ENCODE results near the gene ADAM10. TPM values are rescaled to one million over a fixed set of nuclear protein-coding genes. Genes with fewer than 3 reads are reported as not detected.

The ADAM10 gene
- polyA plus RNA-seq, 1 donor (not counting 4 experiments of a cell fraction or from before 2014, with no cell fraction given) = 198 TPM

- DNase-seq (ENCODE audit: low read depth, low spot score) = no peak
- no peak for FAIRE-seq
- Histone ChIP-seq H3K9me3 (ENCODE audit: control insufficient read depth, low read depth, low read length) (no peaks in the 10 kb centered on the region), H3K9ac (ENCODE audit: control insufficient read depth, extremely low read depth, insufficient read depth, low read length) (no peak overlapping the region), H3K79me2 (ENCODE audit: control insufficient read depth, insufficient read depth, low read length) (no peaks in the 10 kb centered on the region), H2AFZ (ENCODE audit: control insufficient read depth, low read length) (no peak overlapping the region), H3K4me3 (ENCODE audit: control insufficient read depth in 2 of 3, extremely low read depth in 1 of 3, insufficient read depth in 2 of 3, low read depth in 1 of 3, low read length in 3 of 3) (no peak overlapping the region), H3K4me1 (ENCODE audit: control insufficient read depth, extremely low read depth, insufficient read depth, low read length) (no peaks in the 10 kb centered on the region), H3K36me3 (ENCODE audit: control insufficient read depth in 2 of 2, extremely low read depth in 1 of 2, insufficient read depth in 2 of 2, low read length in 2 of 2) (no peaks in the 10 kb centered on the region), H3K27ac (ENCODE audit: control insufficient read depth, insufficient read depth, low read length) (no peak overlapping the region), H3K9me1 (ENCODE audit: control insufficient read depth, extremely low read depth, insufficient read depth, low read length) (no peaks in the 10 kb centered on the region), H3K27me3 (ENCODE audit: control insufficient read depth, extremely low read depth, insufficient read depth, low read length) (no peaks in the 10 kb centered on the region), H3K4me2 (ENCODE audit: control insufficient read depth, extremely low read depth, insufficient read depth, low read depth, low read length) (no peak overlapping the region), H4K20me1 (ENCODE audit: control insufficient read depth, extremely low read depth, insufficient read depth, low read length) (no peaks in the 10 kb centered on the region)
- dilution Hi-C loops (cut with MboI; ENCODE audit: extremely low pct_ligation_motif_present, low sequenced_read_pairs) = no loop called here
- TF ChIP-seq EZH2 (IDR thresholded peaks at IDR 0.05; ENCODE audit: low read length) = no peak
- no peak for TF ChIP-seq CTCF (optimal IDR thresholded peaks at IDR 0.05 in 1 of 3, IDR thresholded peaks at IDR 0.05 in 1 of 3, conservative IDR thresholded peaks at IDR 0.05 in 1 of 3; ENCODE audit: extremely low read depth in 1 of 3, insufficient read depth in 2 of 3, low read length in 3 of 3)
These were observed 172.8 kb downstream of the ADAM10 start for GRCh38 chr15:58576657-58577056.

- TF ChIP-seq EZH2 (IDR thresholded peaks at IDR 0.05; ENCODE audit: low read length) (no peak), CTCF (optimal IDR thresholded peaks at IDR 0.05 in 1 of 3, IDR thresholded peaks at IDR 0.05 in 1 of 3, conservative IDR thresholded peaks at IDR 0.05 in 1 of 3; ENCODE audit: extremely low read depth in 1 of 3, insufficient read depth in 2 of 3, low read length in 3 of 3) (no peak)
- Histone ChIP-seq H3K4me2 (ENCODE audit: control insufficient read depth, extremely low read depth, insufficient read depth, low read depth, low read length) (no peak overlapping the region), H3K79me2 (ENCODE audit: control insufficient read depth, insufficient read depth, low read length) (no peaks in the 10 kb centered on the region), H3K9ac (ENCODE audit: control insufficient read depth, extremely low read depth, insufficient read depth, low read length) (no peak overlapping the region), H3K27ac (ENCODE audit: control insufficient read depth, insufficient read depth, low read length) (no peak overlapping the region), H3K36me3 (ENCODE audit: control insufficient read depth in 2 of 2, extremely low read depth in 1 of 2, insufficient read depth in 2 of 2, low read length in 2 of 2) (no peaks in the 10 kb centered on the region), H2AFZ (ENCODE audit: control insufficient read depth, low read length) (no peak overlapping the region), H3K9me1 (ENCODE audit: control insufficient read depth, extremely low read depth, insufficient read depth, low read length) (no peaks in the 10 kb centered on the region), H4K20me1 (ENCODE audit: control insufficient read depth, extremely low read depth, insufficient read depth, low read length) (no peaks in the 10 kb centered on the region), H3K4me1 (ENCODE audit: control insufficient read depth, extremely low read depth, insufficient read depth, low read length) (no peaks in the 10 kb centered on the region), H3K27me3 (ENCODE audit: control insufficient read depth, extremely low read depth, insufficient read depth, low read length) (no peaks in the 10 kb centered on the region), H3K9me3 (ENCODE audit: control insufficient read depth, low read depth, low read length) (no peaks in the 10 kb centered on the region), H3K4me3 (ENCODE audit: control insufficient read depth in 2 of 3, extremely low read depth in 1 of 3, insufficient read depth in 2 of 3, low read depth in 1 of 3, low read length in 3 of 3) (no peak overlapping the region)
- DNase-seq (ENCODE audit: low read depth, low spot score) = no peak
- FAIRE-seq = no peak
- dilution Hi-C loops (cut with MboI; ENCODE audit: extremely low pct_ligation_motif_present, low sequenced_read_pairs) = no loop called here
These were observed 174.3 kb downstream of the ADAM10 start for GRCh38 chr15:58575045-58575786.
